ENCODE results near the gene PRRC1.
"Not testable (repeated sequence)": the region's sequence is repeated elsewhere in the genome, so short reads cannot be mapped to it uniquely, and the experiment has no call there.

GRCh38 chr5:127540553-127540952 is 23.1 kb downstream of the PRRC1 start:
- TF ChIP-seq RBM34 (IDR thresholded peaks at IDR 0.05; ENCODE audit: borderline replicate concordance, insufficient read depth, low read length); CREB1 (IDR thresholded peaks at IDR 0.05); CREB1 (CRISPR knock-in tag; IDR thresholded peaks at IDR 0.05); ZNF431 (CRISPR knock-in tag; IDR thresholded peaks at IDR 0.05); RFX1 (IDR thresholded peaks at IDR 0.05); EP300 (IDR thresholded peaks at IDR 0.05; ENCODE audit: low read length); KLF13 (tag; IDR thresholded peaks at IDR 0.05; ENCODE audit: borderline replicate concordance, low read depth); SAP30 (IDR thresholded peaks at IDR 0.05; ENCODE audit: borderline replicate concordance, insufficient read depth, low read depth, low read length, poor library complexity, severe bottlenecking); FOXP1 (CRISPR knock-in tag; IDR thresholded peaks at IDR 0.05); ZNF740 (CRISPR knock-in tag; IDR thresholded peaks at IDR 0.05); ZNF740 (tag; IDR thresholded peaks at IDR 0.05): not testable (repeated sequence)

Measured in K562 (cell line).